Measurements from ENCODE around the gene MCUR1.

Gene MCUR1

DNA sequence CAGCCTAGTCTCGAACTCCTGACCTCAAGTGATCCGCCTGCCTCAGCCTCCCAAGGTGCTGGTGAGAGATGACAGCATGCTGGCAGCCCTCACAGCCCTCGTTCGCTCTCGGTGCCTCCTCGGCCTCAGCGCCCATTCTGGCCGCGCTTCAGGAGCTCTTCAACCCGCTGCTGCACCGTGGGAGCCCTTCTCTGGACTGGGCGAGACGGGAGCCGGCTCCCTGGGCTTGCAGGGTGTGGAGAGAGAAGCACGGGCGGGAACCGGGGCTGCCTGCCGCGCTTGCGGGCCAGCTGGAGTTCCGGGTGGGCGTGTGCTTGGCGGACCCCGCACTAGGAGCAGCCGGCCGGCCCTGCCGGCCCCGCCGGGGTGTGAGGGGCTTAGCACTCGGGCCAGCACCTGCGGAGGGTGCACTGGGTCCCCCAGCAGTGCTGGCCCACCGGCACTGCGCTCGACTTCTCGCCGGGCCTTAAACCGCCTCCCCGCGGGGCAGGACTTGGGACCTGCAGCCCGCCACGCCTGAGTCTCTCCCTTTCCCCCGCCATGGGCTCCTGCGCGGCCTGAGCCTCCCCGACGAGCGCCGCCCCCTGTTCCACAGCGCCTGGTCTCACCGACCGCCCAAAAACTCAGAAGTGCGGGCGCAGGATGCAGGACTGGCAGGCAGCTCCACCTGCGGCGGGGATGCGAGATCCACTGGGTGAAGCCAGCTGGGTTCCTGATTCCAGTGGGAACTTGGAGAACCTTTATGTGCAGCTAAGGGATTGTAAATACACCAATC, 71.2 kb downstream of the MCUR1 start:
- in situ Hi-C loops (cut with MboI; ENCODE audit: low sequenced_read_pairs): no loop called here

DNA sequence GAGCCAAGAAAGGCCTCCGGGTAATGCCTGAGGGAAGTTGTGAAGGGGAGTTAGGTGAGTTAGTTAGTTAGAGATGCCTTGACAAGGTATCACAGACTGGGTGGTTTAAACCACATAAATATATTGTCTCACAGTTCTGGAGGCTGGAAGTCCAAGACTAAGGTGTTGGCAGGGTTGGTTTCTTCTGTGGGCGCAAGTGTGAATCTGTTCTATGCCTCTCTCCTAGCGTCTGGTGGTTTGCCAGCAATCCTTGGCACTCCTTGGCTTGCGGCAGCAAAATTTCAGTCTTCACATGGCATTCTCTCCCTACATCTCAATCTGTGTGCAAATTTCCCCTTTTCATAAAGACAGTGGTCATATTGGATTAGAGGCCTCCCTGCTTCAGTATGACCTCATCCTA, 73.0 kb downstream of the MCUR1 start:
- in situ Hi-C loops (cut with MboI; ENCODE audit: low sequenced_read_pairs): no loop called here
